HG03108 (cell line): ENCODE data around the gene HS6ST3.

Experiments
- ATAC-seq: cut with Tn5 transposase; IDR thresholded peaks from one replicate; pipeline ENCODE4 v1.9.1; 2021; ENCODE audit warnings: moderate library complexity; ENCODE audit not compliant: unreplicated experiment

HS6ST3 gene

GRCh38 chr13:96779691-96780090 is 689.8 kb downstream of the HS6ST3 start:
- ATAC-seq = no peak

GRCh38 chr13:96780105-96780504 is 690.2 kb downstream of the HS6ST3 start:
- ATAC-seq = no peak

GRCh38 chr13:96781141-96781540 is 691.2 kb downstream of the HS6ST3 start:
- no peak for ATAC-seq

- no peak for ATAC-seq
Measured at GRCh38 chr13:96782186-96782585, 692.3 kb downstream of the HS6ST3 start.

- no peak for ATAC-seq
Measured at GRCh38 chr13:96783057-96783456, 693.1 kb downstream of the HS6ST3 start.

- no peak for ATAC-seq
Measured at GRCh38 chr13:96783511-96783910, 693.6 kb downstream of the HS6ST3 start.

GRCh38 chr13:96785986-96786385 is 696.1 kb downstream of the HS6ST3 start:
- no peak for ATAC-seq

GRCh38 chr13:96792188-96792587 is 702.3 kb downstream of the HS6ST3 start:
- ATAC-seq = no peak

- no peak for ATAC-seq
Measured at GRCh38 chr13:96792736-96793403, 703.0 kb downstream of the HS6ST3 start.

- ATAC-seq = no peak
Measured at GRCh38 chr13:96793404-96793755, 703.5 kb downstream of the HS6ST3 start.

GRCh38 chr13:96794669-96795068 is 704.8 kb downstream of the HS6ST3 start:
- no peak for ATAC-seq

GRCh38 chr13:96795670-96796069 is 705.8 kb downstream of the HS6ST3 start:
- ATAC-seq = no peak

- no peak for ATAC-seq
Measured at GRCh38 chr13:96796091-96796633, 706.3 kb downstream of the HS6ST3 start.

- ATAC-seq = no peak
Measured at GRCh38 chr13:96797136-96797535, 707.2 kb downstream of the HS6ST3 start.

- ATAC-seq = no peak
Measured at GRCh38 chr13:96803456-96804100, 713.7 kb downstream of the HS6ST3 start.

- no peak for ATAC-seq
Measured at GRCh38 chr13:96804174-96804573, 714.3 kb downstream of the HS6ST3 start.

- no peak for ATAC-seq
Measured at GRCh38 chr13:96806746-96807145, 716.8 kb downstream of the HS6ST3 start.

GRCh38 chr13:96809366-96810096 is 719.6 kb downstream of the HS6ST3 start:
- no peak for ATAC-seq

- no peak for ATAC-seq
Measured at GRCh38 chr13:96810104-96810503, 720.2 kb downstream of the HS6ST3 start.

- no peak for ATAC-seq
Measured at GRCh38 chr13:96811049-96811448, 721.1 kb downstream of the HS6ST3 start.

GRCh38 chr13:96816261-96816660 is 726.4 kb downstream of the HS6ST3 start:
- ATAC-seq = no peak

GRCh38 chr13:96816874-96817273 is 727.0 kb downstream of the HS6ST3 start:
- ATAC-seq = no peak
